ENCODE data around the gene NWD2. TPM values are rescaled to one million over a fixed set of nuclear protein-coding genes. Genes with fewer than 3 reads are reported as not detected.

The NWD2 gene
- total and polyA plus RNA-seq, 2 experiments from 2014 or later = not detected

- in situ Hi-C loops (cut with MboI) = no loop called here
- no peak for DNase-seq
- no peaks in the 10 kb centered on the region for H3F3A ChIP-seq (ENCODE audit: insufficient read depth)
- H3K4me3 ChIP-seq = no peak overlapping the region
- WGBS, 2 experiments (ENCODE audit: low coverage in 1 of 2, low lambda C conversion rate in 2 of 2, missing lambda C conversion rate in 2 of 2) = 32 to 39% methylated on average over 5 of the region's 5 CpGs
- no peaks in the 10 kb centered on the region for H3K9me2 ChIP-seq (ENCODE audit: insufficient read depth)
- H3K9ac ChIP-seq = no peak overlapping the region
- H3K4me2 ChIP-seq (ENCODE audit: unreplicated experiment) = no peak overlapping the region
- H3K9me3 ChIP-seq (ENCODE audit: low read depth) = no peaks in the 10 kb centered on the region
- no peaks in the 10 kb centered on the region for H4K20me1 ChIP-seq (ENCODE audit: insufficient read depth)
- H3K79me2 ChIP-seq (ENCODE audit: insufficient read depth) = no peaks in the 10 kb centered on the region
- H3K36me3 ChIP-seq (ENCODE audit: low read depth) = no peaks in the 10 kb centered on the region
- TF ChIP-seq EZH2phosphoT487 (IDR thresholded peaks at IDR 0.05; ENCODE audit: insufficient read depth, low read depth) = no peak
- no peak for TF ChIP-seq EZH2 (IDR thresholded peaks at IDR 0.05; ENCODE audit: insufficient read depth, poor library complexity, severe bottlenecking)
- no peaks in the 10 kb centered on the region for H3K4me1 ChIP-seq (ENCODE audit: insufficient read depth)
- no peak overlapping the region for H2AFZ ChIP-seq
- H3K27ac ChIP-seq = no peak overlapping the region
- H3K27me3 ChIP-seq (replicated peaks; ENCODE audit: insufficient read depth) = no peaks in the 10 kb centered on the region
These were observed 171.4 kb downstream of the NWD2 start for GRCh38 chr4:37415845-37416369.

- TF ChIP-seq EZH2phosphoT487 (IDR thresholded peaks at IDR 0.05; ENCODE audit: insufficient read depth, low read depth) (no peak), EZH2 (IDR thresholded peaks at IDR 0.05; ENCODE audit: insufficient read depth, poor library complexity, severe bottlenecking) (no peak)
- Histone ChIP-seq H3K4me1 (ENCODE audit: insufficient read depth) (no peaks in the 10 kb centered on the region), H3K79me2 (ENCODE audit: insufficient read depth) (no peaks in the 10 kb centered on the region), H3K9me2 (ENCODE audit: insufficient read depth) (no peaks in the 10 kb centered on the region), H3K27me3 (replicated peaks; ENCODE audit: insufficient read depth) (no peaks in the 10 kb centered on the region), H3K36me3 (ENCODE audit: low read depth) (no peaks in the 10 kb centered on the region), H3F3A (ENCODE audit: insufficient read depth) (no peaks in the 10 kb centered on the region), H3K4me3 (no peak overlapping the region), H3K9me3 (ENCODE audit: low read depth) (no peaks in the 10 kb centered on the region), H3K4me2 (ENCODE audit: unreplicated experiment) (no peak overlapping the region), H4K20me1 (ENCODE audit: insufficient read depth) (no peaks in the 10 kb centered on the region), H3K27ac (no peak overlapping the region), H2AFZ (no peak overlapping the region), H3K9ac (no peak overlapping the region)
- in situ Hi-C loops (cut with MboI) = no loop called here
- no peak for DNase-seq
- WGBS, 2 experiments (ENCODE audit: low coverage in 1 of 2, low lambda C conversion rate in 2 of 2, missing lambda C conversion rate in 2 of 2) = 50 to 55% methylated on average over 4 of the region's 4 CpGs
These were observed 177.1 kb downstream of the NWD2 start for GRCh38 chr4:37421614-37422013.

GRCh38 chr4:37422102-37422501 is 177.6 kb downstream of the NWD2 start:
- Histone ChIP-seq H3K79me2 (ENCODE audit: insufficient read depth) (no peaks in the 10 kb centered on the region), H3F3A (ENCODE audit: insufficient read depth) (no peaks in the 10 kb centered on the region), H3K9me2 (ENCODE audit: insufficient read depth) (no peaks in the 10 kb centered on the region), H3K4me1 (ENCODE audit: insufficient read depth) (no peaks in the 10 kb centered on the region), H3K27me3 (replicated peaks; ENCODE audit: insufficient read depth) (no peaks in the 10 kb centered on the region), H3K4me2 (ENCODE audit: unreplicated experiment) (no peak overlapping the region), H3K9ac (no peak overlapping the region), H3K36me3 (ENCODE audit: low read depth) (no peaks in the 10 kb centered on the region), H3K27ac (no peak overlapping the region), H3K4me3 (no peak overlapping the region), H3K9me3 (ENCODE audit: low read depth) (no peaks in the 10 kb centered on the region), H2AFZ (no peak overlapping the region), H4K20me1 (ENCODE audit: insufficient read depth) (no peaks in the 10 kb centered on the region)
- TF ChIP-seq EZH2 (IDR thresholded peaks at IDR 0.05; ENCODE audit: insufficient read depth, poor library complexity, severe bottlenecking) = no peak
- no peak for TF ChIP-seq EZH2phosphoT487 (IDR thresholded peaks at IDR 0.05; ENCODE audit: insufficient read depth, low read depth)
- no peak for DNase-seq
- 22 to 30% methylated on average over 2 of the region's 2 CpGs for WGBS, 2 experiments (ENCODE audit: low coverage in 1 of 2, low lambda C conversion rate in 2 of 2, missing lambda C conversion rate in 2 of 2)
- in situ Hi-C loops (cut with MboI) = no loop called here

- Histone ChIP-seq H3K4me1 (ENCODE audit: insufficient read depth) (no peaks in the 10 kb centered on the region), H3K4me2 (ENCODE audit: unreplicated experiment) (no peak overlapping the region), H3K36me3 (ENCODE audit: low read depth) (no peaks in the 10 kb centered on the region), H3K27me3 (replicated peaks; ENCODE audit: insufficient read depth) (no peaks in the 10 kb centered on the region), H3K79me2 (ENCODE audit: insufficient read depth) (no peaks in the 10 kb centered on the region), H3K27ac (no peak overlapping the region), H3K9ac (no peak overlapping the region), H3K9me2 (ENCODE audit: insufficient read depth) (no peaks in the 10 kb centered on the region), H2AFZ (no peak overlapping the region), H4K20me1 (ENCODE audit: insufficient read depth) (no peaks in the 10 kb centered on the region), H3F3A (ENCODE audit: insufficient read depth) (no peaks in the 10 kb centered on the region), H3K4me3 (no peak overlapping the region), H3K9me3 (ENCODE audit: low read depth) (no peaks in the 10 kb centered on the region)
- DNase-seq = no peak
- WGBS, 2 experiments (ENCODE audit: low coverage in 1 of 2, low lambda C conversion rate in 2 of 2, missing lambda C conversion rate in 2 of 2) = 5% methylated on average over 2 of the region's 2 CpGs
- no peak for TF ChIP-seq EZH2 (IDR thresholded peaks at IDR 0.05; ENCODE audit: insufficient read depth, poor library complexity, severe bottlenecking)
- TF ChIP-seq EZH2phosphoT487 (IDR thresholded peaks at IDR 0.05; ENCODE audit: insufficient read depth, low read depth) = no peak
- in situ Hi-C loops (cut with MboI) = no loop called here
These were observed 178.1 kb downstream of the NWD2 start for GRCh38 chr4:37422638-37423037.

DNA sequence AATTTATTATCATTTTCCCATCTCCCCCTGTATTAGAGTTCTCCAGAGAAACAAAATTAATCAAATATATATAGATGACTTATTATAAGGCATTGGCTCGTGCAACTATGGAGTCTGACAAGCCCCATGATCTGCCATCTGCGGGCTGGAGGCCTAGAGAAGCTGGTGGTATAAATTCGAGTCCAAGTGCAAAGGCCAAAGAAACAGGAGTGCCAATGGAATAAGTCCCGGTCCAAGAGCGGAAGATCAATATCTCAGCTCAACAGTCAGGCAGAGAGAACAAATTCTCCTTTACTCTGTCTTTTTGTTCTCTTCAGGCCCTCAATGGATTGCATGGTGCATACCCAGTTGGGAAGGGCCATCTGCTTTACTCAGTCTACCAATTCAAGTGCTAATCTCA is 178.8 kb downstream of the NWD2 start:
- Histone ChIP-seq H3K27me3 (replicated peaks; ENCODE audit: insufficient read depth) (no peaks in the 10 kb centered on the region), H3K79me2 (ENCODE audit: insufficient read depth) (no peaks in the 10 kb centered on the region), H3K36me3 (ENCODE audit: low read depth) (no peaks in the 10 kb centered on the region), H3K9me3 (ENCODE audit: low read depth) (no peaks in the 10 kb centered on the region), H4K20me1 (ENCODE audit: insufficient read depth) (no peaks in the 10 kb centered on the region), H3K4me1 (ENCODE audit: insufficient read depth) (no peaks in the 10 kb centered on the region), H3K4me2 (ENCODE audit: unreplicated experiment) (no peak overlapping the region), H3K9me2 (ENCODE audit: insufficient read depth) (no peaks in the 10 kb centered on the region), H3K9ac (no peak overlapping the region), H2AFZ (no peak overlapping the region), H3K4me3 (no peak overlapping the region), H3F3A (ENCODE audit: insufficient read depth) (no peaks in the 10 kb centered on the region), H3K27ac (no peak overlapping the region)
- no peak for TF ChIP-seq EZH2phosphoT487 (IDR thresholded peaks at IDR 0.05; ENCODE audit: insufficient read depth, low read depth)
- no peak for TF ChIP-seq EZH2 (IDR thresholded peaks at IDR 0.05; ENCODE audit: insufficient read depth, poor library complexity, severe bottlenecking)
- no peak for DNase-seq
- 27 to 34% methylated on average over 5 of the region's 5 CpGs for WGBS, 2 experiments (ENCODE audit: low coverage in 1 of 2, low lambda C conversion rate in 2 of 2, missing lambda C conversion rate in 2 of 2)
- in situ Hi-C loops (cut with MboI) = no loop called here

All from GM23248 (cell line).